Neutrophil (primary cell): ENCODE results near the gene SOCS2.
"Not testable (repeated sequence)": the region's sequence is repeated elsewhere in the genome, so short reads cannot be mapped to it uniquely, and the experiment has no call there.

Source experiments
- H3K27ac ChIP-seq: fragments of 200-600 bp; sonication (generic); 2 replicates; pipeline ENCODE4 v1.5.1; 2016; ENCODE audit warnings: mild to moderate bottlenecking, moderate library complexity
- H3K27me3 ChIP-seq: fragments of 200-600 bp; sonication (generic); 2 replicates; pipeline ENCODE4 v1.6.0; 2016; ENCODE audit warnings: mild to moderate bottlenecking
- H3K36me3 ChIP-seq: fragments of 200-600 bp; sonication (generic); 2 replicates; pipeline ENCODE4 v1.5.1; 2017
- H3K4me1 ChIP-seq, 2 experiments: fragments of 200-600 bp in 1 of 2; sonication (generic) in 1 of 2; 1 replicate in 1 of 2; 2 replicates in 1 of 2; pipeline versions ENCODE4 v1.5.1 to v1.6.1; 2013 to 2016; ENCODE audit warnings: low read depth in 1 of 2, low read length in 1 of 2, mild to moderate bottlenecking in 1 of 2, moderate library complexity in 1 of 2; ENCODE audit not compliant: control insufficient read depth in 1 of 2, insufficient read depth in 1 of 2
- H3K4me3 ChIP-seq, 2 experiments: fragments of 200-600 bp in 1 of 2; sonication (generic) in 1 of 2; 1 replicate in 1 of 2; 2 replicates in 1 of 2; pipeline ENCODE4 v1.5.1; 2013 to 2016; ENCODE audit warnings: low read depth in 1 of 2, low read length in 1 of 2, mild to moderate bottlenecking in 1 of 2, moderate library complexity in 1 of 2
- H3K9me3 ChIP-seq: fragments of 200-600 bp; sonication (generic); 2 replicates; pipeline ENCODE4 v1.5.1; 2016
- TF ChIP-seq, protein P1 (sequence below): fragments of 200-600 bp; sonication (generic); IDR thresholded peaks from 2 replicates; pipeline ENCODE4 v1.5.1; 2016; ENCODE audit warnings: antibody characterized with exemption

The SOCS2 gene

DNA sequence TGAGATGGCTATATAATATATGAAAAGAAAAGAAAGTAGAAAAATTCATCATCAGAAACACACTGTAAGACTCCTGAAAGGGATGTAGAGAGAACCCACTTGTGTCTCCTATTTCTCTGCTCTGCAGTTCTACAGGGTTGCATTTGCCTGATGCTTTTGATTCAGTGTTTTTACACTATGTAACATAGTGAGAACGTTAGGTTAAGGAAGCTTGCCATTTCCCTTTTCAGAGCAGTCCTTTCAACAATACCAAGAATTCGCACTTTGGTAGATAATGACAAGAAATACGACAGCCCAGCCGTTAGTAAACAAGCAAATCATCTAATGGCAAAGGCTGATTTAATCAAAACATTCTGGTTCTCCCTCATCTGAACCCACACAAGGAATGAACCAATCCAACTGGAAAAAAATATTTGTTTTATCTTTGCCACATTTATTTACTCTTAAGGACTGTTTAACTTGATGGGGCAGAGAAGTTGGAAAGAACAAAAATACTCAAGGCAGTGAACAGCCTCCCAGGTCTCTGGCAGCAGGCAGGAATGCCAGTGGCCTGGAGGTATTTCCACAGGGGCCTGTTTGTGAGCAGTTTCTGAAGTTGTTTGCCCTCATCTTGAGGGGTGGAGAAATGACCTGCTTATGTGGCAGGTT is 30.8 kb upstream of the SOCS2 start:
- Histone ChIP-seq H3K27ac (no peak overlapping the region), H3K9me3 (no peaks in the 10 kb centered on the region), H3K36me3 (no peaks in the 10 kb centered on the region), H3K27me3 (peaks cover 2% of the 10 kb centered on the region), H3K4me3 (no peak overlapping the region), H3K4me1 (no peaks in the 10 kb centered on the region)
- TF ChIP-seq, protein P1, sequence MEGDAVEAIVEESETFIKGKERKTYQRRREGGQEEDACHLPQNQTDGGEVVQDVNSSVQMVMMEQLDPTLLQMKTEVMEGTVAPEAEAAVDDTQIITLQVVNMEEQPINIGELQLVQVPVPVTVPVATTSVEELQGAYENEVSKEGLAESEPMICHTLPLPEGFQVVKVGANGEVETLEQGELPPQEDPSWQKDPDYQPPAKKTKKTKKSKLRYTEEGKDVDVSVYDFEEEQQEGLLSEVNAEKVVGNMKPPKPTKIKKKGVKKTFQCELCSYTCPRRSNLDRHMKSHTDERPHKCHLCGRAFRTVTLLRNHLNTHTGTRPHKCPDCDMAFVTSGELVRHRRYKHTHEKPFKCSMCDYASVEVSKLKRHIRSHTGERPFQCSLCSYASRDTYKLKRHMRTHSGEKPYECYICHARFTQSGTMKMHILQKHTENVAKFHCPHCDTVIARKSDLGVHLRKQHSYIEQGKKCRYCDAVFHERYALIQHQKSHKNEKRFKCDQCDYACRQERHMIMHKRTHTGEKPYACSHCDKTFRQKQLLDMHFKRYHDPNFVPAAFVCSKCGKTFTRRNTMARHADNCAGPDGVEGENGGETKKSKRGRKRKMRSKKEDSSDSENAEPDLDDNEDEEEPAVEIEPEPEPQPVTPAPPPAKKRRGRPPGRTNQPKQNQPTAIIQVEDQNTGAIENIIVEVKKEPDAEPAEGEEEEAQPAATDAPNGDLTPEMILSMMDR: no peak

DNA sequence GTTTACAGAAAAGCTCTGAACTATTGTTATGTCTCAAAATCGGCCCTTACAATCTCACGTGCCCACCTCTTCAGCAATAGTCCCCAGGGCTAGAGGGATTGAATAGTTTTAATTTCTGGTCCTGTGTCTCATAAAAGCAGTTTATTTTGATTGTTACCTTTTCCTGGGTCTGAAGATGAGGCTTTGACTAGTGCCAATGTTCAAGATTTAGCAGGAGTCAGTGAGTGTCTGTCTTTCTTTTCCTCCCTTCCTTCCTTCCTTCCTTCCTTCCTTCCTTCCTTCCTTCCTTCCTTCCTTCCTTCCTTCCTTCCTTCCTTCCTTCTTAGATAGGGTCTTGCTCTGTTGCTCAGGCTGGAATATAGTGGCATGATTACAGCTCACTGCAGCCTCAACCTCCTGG is 24.7 kb upstream of the SOCS2 start:
- TF ChIP-seq, protein P1: no peak
- no peak overlapping the region for H3K4me3 ChIP-seq
- H3K36me3 ChIP-seq: no peaks in the 10 kb centered on the region
- no peaks in the 10 kb centered on the region for H3K27me3 ChIP-seq
- no peaks in the 10 kb centered on the region for H3K4me1 ChIP-seq
- no peak overlapping the region for H3K27ac ChIP-seq
- no peaks in the 10 kb centered on the region for H3K9me3 ChIP-seq

DNA sequence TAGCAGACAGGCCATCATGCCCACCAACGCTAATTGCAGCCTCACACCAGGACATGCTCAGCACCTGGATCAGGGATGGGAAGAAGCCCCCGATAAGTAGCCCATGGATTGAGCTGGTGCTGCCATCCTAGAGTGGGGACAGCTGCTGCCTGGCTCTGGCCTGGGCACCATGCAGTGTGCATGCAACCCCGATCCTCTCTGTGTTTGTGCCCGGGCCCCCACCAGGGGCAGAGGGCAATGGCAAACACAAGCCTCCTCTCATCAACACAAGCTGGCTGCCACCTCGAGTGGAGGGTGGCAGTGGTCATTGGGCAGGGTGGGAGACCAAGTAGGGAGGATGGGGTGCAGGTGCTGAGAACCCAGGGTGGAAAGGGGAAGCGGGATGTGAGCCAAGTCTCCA is 23.3 kb upstream of the SOCS2 start:
- H3K27me3 ChIP-seq: no peaks in the 10 kb centered on the region
- no peaks in the 10 kb centered on the region for H3K9me3 ChIP-seq
- TF ChIP-seq, protein P1: no peak
- no peak overlapping the region for H3K4me3 ChIP-seq
- no peaks in the 10 kb centered on the region for H3K4me1 ChIP-seq
- H3K36me3 ChIP-seq: no peaks in the 10 kb centered on the region
- no peak overlapping the region for H3K27ac ChIP-seq

DNA sequence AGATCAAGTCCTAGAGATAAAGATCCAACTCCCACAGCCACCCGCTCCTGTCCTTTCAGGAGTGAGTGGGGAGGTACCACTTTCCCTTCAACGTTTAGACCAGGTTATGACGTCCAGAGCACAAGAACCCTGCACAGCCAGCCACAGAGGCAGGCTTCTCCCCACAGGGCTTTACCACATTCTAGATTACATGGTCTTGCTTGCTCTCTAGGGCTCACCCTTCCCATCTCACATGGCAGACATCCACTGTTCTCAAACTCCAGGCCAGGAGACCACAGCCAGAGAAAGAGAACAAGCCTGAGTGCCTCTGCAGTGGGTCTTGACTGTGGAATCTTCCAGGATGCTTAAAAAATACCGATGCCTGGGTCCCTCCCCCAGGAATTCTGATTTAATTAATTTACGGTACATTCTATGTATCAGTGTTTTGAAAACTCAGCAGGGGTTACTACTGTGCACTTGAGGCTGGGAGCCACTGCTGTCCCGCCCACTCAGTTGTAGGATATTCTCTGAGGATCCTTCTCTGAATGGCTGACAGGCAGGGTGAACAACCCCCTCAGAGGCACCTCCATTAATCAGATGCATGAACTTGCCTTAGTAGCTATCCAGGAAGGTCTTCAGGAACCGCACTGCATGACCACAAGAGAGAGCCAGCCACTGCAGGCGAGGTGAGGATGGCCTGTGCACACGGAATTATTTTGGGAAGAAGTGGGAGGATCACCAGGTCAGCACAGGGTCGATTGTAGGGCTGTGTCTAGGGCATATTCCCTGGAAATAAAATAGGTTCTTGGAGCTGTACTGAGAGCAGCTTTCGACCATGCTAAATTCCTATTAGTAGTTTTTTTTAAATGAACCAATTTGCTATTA is 21.5 kb upstream of the SOCS2 start:
- H3K36me3 ChIP-seq: no peaks in the 10 kb centered on the region
- TF ChIP-seq, protein P1: no peak
- no peaks in the 10 kb centered on the region for H3K9me3 ChIP-seq
- H3K27me3 ChIP-seq: no peaks in the 10 kb centered on the region
- H3K4me3 ChIP-seq: no peak overlapping the region
- no peak overlapping the region for H3K27ac ChIP-seq
- H3K4me1 ChIP-seq: no peaks in the 10 kb centered on the region

DNA sequence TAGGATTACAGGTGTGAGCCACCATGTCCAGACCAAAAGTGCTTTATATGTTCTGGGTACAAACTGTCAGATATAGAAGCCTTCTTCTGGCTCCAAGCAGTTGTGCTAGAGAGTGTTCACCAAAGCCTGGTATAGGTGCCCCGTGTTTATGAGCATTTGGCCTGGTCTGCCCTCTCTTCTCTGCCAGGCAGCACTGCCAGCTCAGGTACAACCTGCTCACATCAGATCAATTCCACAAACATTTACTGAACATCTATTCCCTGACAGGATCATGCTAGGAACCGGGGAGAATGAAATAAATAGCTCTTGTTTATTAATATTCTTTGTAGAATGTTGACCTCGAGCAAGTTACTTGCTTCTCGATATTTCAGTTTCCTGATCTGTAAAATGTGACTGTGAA is 20.0 kb upstream of the SOCS2 start:
- H3K27me3 ChIP-seq: no peaks in the 10 kb centered on the region
- TF ChIP-seq, protein P1: no peak
- H3K36me3 ChIP-seq: no peaks in the 10 kb centered on the region
- H3K27ac ChIP-seq: no peak overlapping the region
- H3K9me3 ChIP-seq: no peaks in the 10 kb centered on the region
- H3K4me3 ChIP-seq: no peak overlapping the region
- no peaks in the 10 kb centered on the region for H3K4me1 ChIP-seq

DNA sequence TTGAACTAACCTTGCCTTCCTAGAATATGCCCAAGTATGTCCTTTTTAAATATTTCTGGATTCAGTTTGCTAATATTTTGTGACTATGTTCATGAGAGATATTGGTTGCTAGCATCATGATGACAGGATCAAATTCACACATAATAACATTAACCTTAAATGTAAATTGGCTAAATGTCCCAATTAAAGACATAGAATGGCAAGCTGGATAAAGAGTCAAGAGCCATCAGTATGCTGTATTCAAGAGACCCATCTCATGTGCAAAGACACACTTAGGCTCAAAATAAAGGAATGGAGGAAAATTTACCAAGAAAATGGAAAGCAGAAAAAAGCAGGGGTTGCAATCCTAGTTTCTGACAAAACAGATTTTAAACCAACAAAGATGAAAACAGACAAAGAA is 14.6 kb upstream of the SOCS2 start:
- not testable (repeated sequence) for H3K4me1 ChIP-seq, H3K27me3 ChIP-seq, H3K9me3 ChIP-seq, H3K27ac ChIP-seq, H3K4me3 ChIP-seq, H3K36me3 ChIP-seq

DNA sequence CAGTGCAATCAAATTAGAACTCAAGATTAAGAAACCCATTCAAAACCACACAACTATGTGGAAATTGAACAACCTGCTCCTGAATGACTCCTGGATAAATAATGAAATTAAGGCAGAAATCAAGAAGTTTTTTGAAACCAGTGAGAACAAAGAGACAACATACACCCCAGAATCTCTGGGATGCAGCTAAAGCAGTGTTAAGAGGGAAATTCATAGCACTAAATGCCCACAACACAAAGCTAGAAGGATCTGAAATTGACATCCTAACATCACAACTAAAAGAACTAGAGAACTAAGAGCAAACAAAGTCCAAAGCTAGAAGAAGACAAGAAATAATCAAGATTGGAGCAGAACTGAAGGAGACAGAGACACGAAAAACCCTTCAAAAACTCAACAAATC is 13.8 kb upstream of the SOCS2 start:
- not testable (repeated sequence) for H3K9me3 ChIP-seq, H3K36me3 ChIP-seq, H3K27ac ChIP-seq, H3K4me1 ChIP-seq, H3K27me3 ChIP-seq, H3K4me3 ChIP-seq
